LHCN-M2 (cell line): ENCODE results near the gene BMP5. TPM values are rescaled to one million over a fixed set of nuclear protein-coding genes. Genes with fewer than 3 reads are reported as not detected.
"Not testable (repeated sequence)": the region's sequence is repeated elsewhere in the genome, so short reads cannot be mapped to it uniquely, and the experiment has no call there.

Experiments
- DNase-seq: peaks from one replicate; pipeline ENCODE4 v3.0.0-alpha.2; 2012; ENCODE audit warnings: low read depth
- polyA plus RNA-seq: library from polyadenylated mRNA; unstranded; fragments of >200 nt; gene quantifications from one replicate; pipeline ENCODE4 v1.2.1, GENCODE V29; 2012; ENCODE audit warnings: missing spikeins
- total RNA-seq: library from RNA; depleted of rRNA; stranded (reverse); fragments of >200 nt; gene quantifications from 2 replicates; pipeline ENCODE4 v1.2.3, GENCODE V29; 2014; rRNA removed

The BMP5 gene
- under 0.01 TPM in 1 of 2 replicates, not detected in the other for total RNA-seq
- not detected for polyA plus RNA-seq

DNA sequence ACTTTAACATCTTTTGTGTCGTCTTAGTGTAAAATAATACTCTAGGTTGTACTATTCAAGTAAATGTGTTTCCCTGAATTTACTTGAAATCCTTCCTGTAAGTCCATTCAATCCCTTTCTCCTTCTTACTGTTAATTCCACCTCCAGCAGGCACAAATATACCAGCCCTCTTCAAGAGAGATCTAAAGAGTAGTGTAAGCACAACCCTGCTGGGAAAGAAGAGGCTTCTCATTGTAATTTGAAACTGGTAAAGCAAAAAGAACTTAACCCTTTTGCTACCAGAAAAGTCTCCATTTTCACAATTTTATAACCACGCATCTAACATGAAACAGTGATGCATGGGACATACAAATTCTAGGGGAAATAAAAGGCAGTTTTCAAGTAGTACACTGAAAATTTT lies at the start of gene BMP5:
TSS of gene BMP5 (minus strand) at position 191 of the 400 bp plus-strand sequence. CDS start 725 bp downstream, outside the sequence.
- DNase-seq = no peak

DNA sequence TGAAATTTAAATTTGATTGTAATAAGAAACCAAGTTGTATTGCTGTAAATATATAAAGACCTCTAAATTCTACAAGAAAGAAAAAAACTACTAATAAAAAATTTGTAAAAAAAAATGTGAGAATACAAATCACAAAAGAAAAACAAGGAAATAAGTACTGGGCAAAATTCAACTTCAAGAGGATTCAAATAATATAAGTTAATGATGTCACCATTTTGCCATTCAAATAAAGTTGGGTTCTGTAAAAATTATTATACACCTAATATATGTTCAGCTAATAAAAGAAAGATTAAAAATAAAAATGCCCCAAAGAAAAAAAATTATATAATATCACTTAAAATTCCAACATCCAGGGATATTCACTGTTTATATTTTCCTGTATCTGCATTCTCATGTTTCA lies 47.0 kb upstream of the BMP5 start:
- DNase-seq = no peak

DNA sequence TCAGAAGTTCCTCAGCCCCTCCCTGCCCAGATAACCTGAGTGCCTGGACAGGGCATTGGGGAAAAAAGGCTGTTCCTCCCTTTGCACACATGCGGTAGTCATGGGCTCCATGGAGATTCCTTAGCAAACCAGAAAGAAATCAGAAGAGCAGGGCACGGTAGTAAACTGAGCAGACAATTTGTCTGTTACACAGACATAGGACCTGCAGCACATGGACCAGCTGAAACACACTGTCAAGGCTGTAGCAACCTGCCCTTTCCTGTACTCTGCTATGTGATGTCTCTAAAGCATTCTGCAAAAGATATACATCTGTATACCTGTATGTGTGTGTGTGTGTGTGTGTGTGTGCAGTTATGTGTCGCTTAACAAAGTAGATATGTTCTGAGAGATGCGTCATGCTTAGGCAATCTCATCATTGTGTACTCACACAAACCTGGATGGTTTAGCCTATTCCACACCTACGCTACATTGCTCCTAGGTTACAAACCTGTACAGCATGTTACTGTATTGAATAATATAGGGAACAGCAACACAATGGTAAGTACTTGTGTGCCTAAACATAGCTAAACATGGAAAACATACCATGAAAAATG lies 44.4 kb upstream of the BMP5 start:
- DNase-seq = no peak

DNA sequence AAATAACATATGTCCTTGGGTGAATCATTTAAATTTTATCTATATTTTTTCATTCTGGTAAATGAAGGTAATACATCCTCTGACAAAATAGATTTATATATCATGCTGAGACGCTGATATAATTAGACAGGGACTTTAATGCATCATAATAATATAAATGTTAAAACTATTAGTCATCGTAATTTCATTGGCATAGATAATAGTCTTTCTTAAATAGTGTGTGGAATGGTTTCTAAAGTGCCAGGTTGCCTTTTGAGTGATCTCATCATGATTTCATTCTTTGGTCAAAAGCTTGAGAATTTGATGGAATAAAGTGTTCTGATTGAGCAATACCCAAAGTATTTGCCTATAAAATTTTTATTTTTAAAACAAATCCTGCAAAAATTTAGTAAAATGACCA lies 43.2 kb upstream of the BMP5 start:
- DNase-seq = peak; percentile 76

DNA sequence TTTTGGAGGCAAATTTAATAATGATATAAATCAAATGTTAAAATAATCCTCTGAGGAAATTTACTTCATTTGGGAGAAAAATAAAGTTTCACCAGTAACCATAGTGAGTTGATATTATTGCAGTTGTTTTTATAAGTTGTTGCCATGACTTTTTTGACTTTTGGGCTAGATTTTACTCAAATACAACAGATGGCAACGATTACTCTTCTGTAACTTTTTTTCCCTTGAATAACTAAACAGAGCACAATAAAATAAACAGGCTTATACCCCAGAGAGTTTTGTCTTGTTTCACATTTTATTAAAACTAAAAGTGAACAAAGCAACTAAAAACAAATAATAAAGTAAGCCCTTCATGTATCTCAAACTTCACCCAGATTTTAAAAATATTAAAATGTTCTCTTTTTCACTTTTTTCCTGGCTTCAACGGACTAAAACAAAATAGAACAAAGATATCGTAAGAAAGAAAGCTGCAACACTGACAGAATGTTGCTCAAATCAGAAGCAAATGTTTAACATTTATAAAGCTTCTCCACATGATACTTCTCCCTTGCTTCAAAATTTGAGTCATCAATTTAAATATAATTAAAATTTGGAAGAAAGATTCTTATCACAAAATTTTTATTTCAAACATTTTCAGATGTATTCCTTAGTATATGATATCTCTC lies 42.5 kb upstream of the BMP5 start:
- peak; percentile 74 for DNase-seq

DNA sequence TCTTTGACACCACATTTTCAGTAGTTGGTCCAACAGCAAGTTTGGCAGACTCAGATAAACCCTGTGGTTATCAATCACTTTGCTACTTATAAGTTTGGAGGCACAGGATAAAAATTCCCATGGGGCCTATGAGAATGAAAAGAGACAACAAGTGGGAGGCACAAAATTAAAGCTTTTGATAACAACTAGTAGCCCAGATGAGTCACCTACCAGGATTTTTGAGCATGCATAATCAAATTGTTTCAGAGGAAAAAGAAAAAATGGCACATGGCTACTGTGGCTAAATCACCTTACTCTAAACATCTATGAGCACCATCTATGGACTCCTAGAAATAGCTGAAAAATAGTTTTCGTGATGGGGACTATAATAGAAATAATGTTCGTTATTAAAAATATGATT lies 40.8 kb upstream of the BMP5 start:
- DNase-seq = peak; percentile 76

DNA sequence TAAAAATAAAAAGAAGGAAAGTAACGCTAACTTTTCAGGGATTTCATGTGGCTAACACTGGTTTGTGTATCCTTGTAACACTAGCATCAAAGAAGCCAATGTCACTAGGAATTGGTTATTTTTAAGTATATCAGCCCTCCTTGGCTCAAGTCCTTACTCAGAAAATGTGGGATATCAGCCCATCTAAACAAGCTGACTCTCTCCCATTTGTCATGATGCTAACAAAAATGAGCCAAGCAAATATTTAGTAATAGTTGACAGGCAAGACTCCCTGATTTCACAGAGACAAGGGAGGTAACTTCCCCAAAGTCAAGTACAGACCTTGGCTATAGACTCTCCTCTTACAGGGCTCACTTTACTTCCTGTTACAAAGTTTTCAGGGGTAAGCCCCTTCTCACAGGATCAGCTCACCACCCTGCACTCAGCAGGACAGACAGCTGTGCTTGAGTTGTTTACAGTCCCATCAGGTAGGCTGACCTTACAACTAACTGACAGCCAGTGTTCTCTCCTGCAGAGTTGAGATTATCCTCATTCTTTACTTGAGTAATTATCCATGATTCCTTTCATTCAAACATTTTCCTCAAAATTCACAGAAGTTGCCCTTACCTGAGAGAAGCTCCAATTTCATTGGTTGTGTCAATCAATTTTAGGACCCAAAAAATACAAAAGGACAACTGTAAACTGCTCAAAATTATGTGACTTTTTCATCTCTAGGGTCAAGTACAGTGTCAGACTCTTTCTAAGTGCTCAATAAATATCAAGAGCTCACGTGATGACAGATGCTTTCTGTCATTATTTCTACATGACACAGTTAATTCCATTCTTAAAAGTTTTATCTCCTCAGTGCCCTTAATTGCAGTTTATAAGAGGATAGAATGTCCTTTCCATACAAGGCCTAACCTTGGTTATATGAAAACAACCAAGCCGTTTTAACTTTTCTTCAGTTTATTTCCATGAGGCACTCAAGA lies 38.1 kb upstream of the BMP5 start:
- no peak for DNase-seq

DNA sequence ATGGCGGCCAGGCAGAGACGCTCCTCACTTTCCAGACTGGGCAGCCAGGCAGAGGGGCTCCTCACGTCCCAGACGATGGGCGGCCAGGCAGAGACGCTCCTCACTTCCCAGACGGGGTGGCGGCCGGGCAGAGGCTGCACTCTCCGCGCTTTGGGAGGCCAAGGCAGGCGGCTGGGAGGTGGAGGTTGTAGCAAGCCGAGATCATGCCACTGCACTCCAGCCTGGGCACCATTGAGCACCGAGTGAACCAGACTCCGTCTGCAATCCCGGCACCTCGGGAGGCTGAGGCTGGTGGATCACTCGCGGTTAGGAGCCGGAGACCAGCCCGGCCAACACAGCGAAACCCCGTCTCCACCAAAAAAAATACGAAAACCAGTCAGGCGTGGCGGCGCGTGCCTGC lies 35.1 kb upstream of the BMP5 start:
- DNase-seq = not testable (repeated sequence)

DNA sequence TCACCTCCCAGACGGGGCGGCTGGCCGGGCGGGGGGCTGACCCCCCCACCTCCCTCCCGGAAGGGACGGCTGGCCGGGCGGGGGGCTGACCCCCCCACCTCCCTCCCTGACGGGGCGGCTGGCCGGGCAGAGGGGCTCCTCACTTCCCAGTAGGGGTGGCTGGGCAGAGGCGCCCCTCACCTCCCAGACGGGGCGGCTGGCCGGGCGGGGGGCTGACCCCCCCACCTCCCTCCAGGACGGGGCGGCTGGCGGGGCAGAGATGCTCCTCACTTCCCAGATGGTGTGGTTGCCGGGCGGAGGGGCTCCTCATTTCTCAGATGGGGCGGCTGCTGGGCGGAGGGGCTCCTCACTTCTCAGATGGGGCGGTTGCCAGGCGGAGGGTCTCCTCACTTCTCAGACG lies 34.5 kb upstream of the BMP5 start:
- not testable (repeated sequence) for DNase-seq

DNA sequence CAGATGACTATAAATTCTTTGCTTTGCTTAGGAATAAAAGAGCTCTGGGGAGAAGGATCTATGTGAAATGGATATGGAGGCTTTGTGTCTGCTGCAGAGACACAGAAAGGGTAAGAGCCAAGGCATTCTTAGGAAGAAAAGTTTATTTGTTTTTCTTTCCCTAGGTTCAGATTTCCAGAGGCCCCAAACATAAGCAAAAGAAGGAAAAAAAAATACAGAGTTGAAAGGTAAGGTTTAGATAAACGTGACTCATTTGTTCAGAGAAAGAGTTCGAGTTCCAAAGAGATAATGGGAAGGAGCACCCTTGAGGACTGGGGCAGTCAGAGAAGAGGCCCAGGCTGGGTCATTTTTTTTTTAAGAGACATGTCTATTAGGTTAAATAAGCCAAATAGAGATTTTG lies 27.4 kb upstream of the BMP5 start:
- DNase-seq = peak; percentile 46

DNA sequence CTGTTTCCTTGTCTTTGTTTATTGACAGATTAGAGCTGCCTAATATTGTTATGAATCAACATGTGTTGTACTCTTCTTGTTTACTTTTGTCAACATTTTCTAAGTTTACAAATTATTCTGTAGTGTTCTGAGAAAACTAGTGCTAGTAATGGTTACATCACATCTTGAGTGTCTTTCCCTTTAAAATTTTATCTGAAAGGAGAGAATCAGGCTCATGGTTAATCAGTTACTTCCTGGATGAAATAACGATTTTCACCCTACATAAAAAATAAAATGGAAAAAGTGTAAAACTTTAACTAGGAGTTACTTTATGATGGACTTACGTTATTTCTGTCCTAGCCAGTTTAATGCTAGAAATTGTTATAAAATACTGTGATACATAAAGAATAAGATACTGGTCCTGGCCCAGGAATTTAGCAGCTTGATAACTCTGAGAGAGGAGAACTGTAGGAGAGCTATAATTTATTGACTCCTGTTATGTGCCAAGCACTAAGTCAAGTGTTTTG lies 26.4 kb upstream of the BMP5 start:
- no peak for DNase-seq

DNA sequence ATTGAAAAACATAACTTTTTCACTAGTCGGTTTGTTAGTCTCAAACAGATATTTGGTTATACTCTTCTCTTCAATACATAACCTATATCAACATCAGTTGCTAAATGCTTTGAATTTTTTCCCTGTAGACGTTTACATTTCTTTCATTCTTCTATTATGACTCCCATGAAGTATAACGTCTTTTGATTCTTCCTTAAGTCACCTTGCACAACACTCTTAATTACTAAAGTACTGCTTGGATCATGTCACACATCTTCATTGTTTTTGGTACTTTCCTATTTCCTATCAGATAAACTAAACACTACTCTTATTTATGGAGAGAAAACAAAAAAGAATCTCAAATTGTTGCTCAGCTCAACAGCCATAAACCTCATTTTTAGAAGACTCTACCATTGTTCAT lies 23.0 kb upstream of the BMP5 start:
- no peak for DNase-seq

DNA sequence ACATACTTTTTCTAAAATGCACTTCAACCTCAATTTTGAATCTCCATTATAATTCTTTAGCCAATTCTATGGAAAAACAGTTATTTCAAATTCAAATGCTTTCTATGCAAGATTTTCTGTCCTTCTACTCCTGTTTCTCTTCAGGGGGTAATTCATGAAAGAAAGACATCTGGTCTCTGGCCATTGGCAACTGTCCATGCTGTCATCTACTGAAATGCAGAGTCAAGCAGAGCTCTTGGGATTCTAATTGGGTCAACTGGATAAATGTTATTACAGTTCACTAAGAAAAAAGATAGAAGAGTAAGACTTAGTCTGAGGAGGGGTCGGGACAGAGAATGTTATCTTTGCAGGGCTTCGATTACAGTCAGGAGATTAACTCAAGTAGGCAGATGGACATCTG lies 22.0 kb upstream of the BMP5 start:
- DNase-seq = no peak

DNA sequence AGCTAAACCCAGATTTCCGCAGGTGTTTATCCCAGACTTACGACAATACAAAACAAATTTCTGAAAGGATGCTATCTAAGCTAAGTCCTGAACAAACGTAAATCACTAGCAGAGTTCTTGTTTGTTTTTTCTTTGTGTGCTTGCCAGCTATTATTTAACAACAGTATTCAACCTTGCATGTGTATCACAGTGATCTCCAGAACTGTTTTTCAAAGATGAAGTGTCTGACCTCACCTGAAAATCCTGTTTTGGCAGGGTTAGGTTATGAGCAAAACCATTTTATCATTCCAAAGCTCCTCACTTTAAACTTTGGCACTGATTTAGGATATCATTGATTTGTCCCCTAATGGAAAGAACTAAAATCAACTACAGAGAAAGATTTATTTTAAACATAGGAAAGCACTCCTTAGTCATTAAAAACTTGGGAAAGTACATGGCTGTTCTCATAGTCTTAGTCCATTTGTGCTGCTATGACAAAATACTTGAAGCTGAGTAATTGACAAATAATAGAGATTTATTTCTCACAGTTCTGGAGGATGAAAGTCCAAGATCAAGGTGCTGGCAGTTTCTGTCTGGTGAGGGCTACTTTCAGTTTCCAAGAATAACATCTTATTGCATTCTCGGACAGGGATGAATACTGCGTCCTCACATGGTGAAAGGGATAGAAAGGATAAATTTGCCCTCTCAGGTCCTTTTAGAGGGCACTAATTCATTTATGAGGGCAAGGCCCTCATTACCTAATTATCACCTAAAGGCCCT lies 20.8 kb upstream of the BMP5 start:
- no peak for DNase-seq

DNA sequence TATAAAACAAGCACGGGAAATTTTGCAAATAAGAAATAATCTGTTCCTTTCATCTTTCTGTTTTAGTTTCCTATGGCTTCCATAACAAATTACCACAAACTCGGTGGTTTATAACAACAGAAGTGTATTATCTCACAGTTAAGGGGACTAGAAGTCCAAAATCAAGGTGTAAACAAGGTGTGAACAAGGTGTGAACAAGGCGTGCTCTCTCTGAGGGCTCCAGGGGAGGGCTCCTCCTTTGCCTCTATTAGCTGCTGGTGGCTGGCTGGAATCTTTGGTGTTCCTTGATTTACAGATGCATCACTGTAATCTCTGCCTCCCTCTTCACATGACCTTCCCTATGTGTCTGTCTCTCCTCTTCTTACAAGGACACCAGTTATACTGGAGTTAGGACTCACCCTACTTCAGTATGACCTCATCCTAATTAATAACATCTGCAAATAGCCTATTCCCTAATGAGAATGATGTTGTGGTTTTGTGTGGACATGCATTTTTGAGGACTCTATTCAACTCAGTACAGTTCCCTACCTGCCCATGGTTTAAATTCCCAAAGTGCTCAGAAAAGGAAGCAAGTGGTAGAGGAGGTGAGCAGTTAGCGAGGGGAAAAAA lies 17.5 kb upstream of the BMP5 start:
- DNase-seq = no peak

DNA sequence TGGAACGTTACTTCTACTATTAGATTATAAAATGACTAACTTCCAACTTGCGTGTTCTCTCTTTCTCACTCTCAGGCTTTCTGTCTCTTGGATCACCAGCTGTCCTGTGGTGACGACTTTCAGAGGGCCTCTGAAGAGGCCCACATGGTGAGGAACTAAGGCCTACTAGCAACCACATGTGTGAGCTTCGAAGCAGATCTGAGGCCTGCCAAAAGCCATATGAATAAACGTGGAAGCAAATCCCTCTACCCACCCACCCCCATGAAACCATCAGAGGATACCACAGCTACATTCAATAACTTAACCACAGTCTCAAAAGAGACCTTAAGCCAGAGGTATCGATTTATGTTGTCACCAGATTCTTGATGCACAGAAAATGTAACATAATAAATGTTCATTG lies 13.5 kb upstream of the BMP5 start:
- DNase-seq = no peak

DNA sequence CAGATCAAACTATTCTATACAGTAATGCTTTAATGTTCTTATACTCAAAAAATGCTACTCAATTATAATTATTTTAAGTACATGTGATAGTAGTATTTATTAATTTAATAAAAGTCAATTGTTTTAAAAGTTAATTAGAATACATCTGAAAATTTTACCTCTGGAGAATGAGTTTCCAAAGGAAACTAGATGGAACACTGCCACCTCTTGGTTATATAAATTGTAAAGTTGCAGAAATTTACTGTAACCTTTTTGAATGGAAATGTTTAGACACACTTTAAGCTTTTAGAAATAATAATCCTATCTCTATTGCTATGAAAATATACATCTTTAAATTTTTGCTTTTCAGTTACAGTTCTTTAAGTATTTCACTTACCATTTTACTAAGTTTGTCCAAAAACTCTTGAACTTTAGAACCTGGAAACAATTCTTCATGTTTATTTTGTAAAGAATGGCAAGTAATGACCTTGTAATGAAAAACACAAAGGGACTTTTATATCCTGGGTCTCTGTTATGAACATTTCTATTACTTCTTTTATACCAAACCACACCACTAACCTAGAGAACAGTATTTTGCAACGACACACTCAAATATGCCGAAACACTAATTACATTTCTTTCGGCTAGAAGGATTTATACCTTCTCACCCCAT lies 10.9 kb upstream of the BMP5 start:
- DNase-seq = peak; percentile 12

DNA sequence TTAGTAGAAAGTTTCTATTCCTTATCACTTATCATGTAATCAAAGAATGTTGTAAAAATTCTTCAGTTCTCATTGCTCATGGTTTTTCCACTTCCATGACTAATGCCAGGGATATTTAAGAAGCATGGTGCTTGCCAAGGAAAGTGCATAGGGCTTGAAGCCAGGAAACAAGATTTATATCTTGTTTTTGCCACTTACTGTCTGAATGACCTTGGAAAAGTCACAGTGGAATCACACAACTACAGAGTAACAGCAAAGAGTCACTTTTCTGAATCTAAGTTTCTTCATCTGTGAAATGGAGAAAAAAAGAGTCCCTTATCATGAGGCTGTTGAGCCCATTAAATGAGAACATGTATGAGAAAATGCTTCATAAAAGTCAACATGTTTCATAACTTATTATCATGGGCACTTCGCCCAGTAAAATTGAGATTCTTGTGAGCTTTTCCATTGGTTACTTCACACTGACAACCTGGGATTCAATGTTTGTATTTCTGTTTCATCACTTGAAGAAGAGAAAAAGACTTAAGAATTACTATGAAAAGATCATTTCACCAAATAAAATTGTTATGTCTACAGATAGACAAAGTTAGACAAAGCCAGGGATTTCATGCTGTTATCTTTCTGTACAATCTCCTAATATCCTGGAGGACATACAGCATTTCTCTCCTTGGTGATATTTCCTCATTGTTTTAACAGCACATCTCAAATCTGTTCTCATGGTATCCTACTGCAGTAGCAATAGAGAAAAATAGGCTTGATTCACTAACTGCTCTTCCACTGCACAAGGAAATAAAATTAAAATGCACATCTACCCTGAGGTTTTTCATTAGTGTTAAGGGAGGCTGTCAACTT lies 7.6 kb upstream of the BMP5 start:
- peak; percentile 67 for DNase-seq

DNA sequence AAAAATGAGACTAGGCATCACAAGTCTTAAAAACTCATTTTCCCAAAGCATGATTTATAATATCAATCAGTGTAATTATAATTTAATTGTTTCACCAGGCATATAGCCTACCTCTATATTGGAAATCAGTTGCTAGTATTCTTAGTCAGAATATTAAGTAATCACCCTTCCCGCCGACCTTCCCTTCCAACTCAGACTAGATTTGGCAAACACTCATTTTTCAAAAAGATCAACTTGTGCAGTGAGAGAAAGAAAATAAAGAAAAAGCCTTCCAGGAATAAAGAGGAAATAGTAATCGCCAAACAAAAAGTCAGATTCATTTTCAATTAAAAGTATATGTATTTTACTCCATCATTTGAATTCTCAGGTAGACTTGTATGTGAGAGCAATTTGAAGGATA lies 1.9 kb upstream of the BMP5 start:
- no peak for DNase-seq

DNA sequence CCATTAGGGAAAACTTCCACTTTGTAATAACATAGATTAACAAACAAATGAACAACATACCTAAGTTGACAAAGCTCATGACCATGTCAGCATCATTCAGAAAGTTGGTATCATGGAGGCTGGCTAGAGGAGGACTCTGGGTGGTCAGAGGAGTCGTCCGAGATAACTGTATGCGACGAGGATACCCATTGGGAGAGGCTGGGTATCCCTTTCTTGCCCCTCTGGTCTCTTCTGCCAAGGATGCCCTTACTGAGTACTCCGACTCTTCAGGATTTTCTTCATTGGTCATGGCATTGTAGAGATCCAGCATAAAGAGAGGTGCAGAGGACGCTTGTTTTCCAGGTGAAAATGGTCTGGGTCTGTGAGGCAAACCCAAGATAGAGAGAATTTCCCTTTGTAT lies 1.1 kb downstream of the BMP5 start:
- no peak for DNase-seq
